Upper lobe of left lung (tissue), 4 donors: ENCODE results near the gene NUP210L.

Experiments used
- CTCF ChIP-seq, 6 experiments: fragments of 450-650 bp in 4 of 6; fragments of 200-600 bp in 2 of 6; sonication (generic) in 2 of 6; IDR thresholded peaks; one replicate each; pipeline ENCODE4 v1.5.1; 2016 to 2019; ENCODE audit warnings: antibody characterized with exemption in 6 of 6
- POLR2A ChIP-seq, 4 donors: fragments of 450-650 bp; IDR thresholded peaks; one replicate each; pipeline ENCODE4 v1.5.1; 2016 to 2017; ENCODE audit warnings: antibody characterized with exemption in 4 of 4, mild to moderate bottlenecking in 2 of 4
- POLR2AphosphoS5 ChIP-seq, 2 donors: sonication (generic); formaldehyde crosslinking; IDR thresholded peaks; one replicate each; pipeline ENCODE4 v1.5.1; 2017; ENCODE audit warnings: antibody characterized with exemption in 2 of 2

- no peak for TF ChIP-seq CTCF (IDR thresholded peaks at IDR 0.05)
- TF ChIP-seq POLR2A (IDR thresholded peaks at IDR 0.05) = no peak
- TF ChIP-seq POLR2AphosphoS5 (IDR thresholded peaks at IDR 0.05) = no peak
These were observed 163.1 kb downstream of the NUP210L start for GRCh38 chr1:153991806-153992205.
